GM21786 (cell line): ENCODE data around the gene DRGX.

Experiments used
- ATAC-seq: cut with Tn5 transposase; IDR thresholded peaks from one replicate; pipeline ENCODE4 v1.9.1; 2021; ENCODE audit not compliant: unreplicated experiment

Gene DRGX

DNA sequence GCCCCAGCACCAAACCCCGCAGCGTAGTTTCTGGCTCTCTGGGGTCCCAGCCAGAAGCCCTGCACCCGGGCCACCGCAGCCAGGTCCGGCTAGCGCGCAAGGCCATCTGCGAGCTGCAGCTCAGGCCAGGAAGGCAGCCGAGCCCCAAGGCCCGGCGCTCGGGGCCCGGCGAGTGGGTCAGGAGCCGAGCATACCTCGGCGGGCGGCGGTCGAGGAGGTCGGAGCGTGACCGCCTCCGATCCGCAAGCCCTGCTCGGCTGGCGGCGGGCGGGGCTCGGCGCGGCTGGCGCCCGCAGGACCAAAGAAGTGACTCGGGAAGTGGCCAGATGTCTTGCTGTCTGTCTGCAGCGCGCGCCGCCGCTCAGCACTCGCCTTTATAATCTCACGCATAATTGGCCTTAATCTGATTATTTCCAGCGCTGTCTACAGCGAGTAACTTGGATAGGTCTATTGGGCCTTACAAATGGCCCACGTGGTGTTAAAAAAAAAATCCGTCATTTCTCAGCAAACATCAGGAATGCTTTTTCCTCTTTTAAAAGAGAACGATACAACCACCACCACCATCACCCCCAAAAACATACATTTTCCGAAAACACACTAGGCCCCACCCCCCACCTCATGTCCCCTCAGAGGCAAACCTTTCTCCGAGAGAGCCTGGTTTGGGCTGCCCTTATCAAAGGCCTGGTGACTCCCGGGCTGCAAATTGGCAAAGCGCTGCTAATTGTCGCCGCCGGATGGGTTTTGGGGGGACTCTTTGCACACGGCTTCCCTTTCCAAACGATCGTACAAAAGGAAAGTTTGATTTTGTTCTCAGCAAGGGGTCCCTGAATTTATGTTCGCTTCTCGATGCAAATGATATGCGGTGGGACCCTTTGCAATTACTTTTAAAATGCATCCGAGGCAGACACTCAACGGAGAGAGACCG lies at the start of gene DRGX:
DRGX (minus strand) TSS at position 349 of the 925 bp plus-strand sequence. CDS start 649 bp downstream, outside the sequence.
- ATAC-seq: no peak

DNA sequence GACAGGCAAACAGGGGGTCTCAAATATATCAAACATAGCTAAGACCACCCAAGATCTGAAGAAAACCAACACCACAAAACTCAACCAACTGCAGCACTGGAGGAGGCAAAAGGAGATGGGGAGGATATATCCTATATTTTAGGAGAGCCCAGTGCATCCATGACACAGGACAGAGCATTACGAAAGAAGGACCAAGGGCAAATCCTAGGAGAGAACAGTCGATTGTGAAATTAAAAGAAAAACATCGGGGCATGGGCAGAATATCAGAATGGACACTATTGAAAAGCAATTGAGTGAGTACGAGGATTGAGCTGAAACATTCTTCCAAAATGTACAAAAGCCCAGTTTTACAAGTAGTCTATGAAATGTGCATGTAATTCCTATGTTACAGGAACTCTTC lies 48.5 kb upstream of the DRGX start:
- no peak for ATAC-seq

DNA sequence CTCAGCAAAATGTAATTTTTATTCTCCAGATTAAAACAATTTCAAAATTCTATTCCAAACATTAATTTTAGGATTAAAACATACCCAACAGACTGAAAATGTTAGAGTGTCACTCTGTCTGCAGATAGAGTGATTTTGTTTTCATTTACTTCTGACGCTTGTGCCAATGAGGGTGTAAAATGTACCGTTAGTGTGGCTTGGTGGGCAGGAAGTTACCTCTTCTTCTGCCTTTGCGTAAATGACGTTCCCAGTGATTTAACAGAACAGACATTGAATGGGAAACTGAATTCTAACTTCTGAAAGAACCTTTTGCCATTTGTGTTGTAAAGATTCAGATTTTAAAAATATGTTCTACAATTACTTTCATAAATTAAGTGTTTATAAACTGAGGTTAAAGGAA lies 47.0 kb upstream of the DRGX start:
- no peak for ATAC-seq

DNA sequence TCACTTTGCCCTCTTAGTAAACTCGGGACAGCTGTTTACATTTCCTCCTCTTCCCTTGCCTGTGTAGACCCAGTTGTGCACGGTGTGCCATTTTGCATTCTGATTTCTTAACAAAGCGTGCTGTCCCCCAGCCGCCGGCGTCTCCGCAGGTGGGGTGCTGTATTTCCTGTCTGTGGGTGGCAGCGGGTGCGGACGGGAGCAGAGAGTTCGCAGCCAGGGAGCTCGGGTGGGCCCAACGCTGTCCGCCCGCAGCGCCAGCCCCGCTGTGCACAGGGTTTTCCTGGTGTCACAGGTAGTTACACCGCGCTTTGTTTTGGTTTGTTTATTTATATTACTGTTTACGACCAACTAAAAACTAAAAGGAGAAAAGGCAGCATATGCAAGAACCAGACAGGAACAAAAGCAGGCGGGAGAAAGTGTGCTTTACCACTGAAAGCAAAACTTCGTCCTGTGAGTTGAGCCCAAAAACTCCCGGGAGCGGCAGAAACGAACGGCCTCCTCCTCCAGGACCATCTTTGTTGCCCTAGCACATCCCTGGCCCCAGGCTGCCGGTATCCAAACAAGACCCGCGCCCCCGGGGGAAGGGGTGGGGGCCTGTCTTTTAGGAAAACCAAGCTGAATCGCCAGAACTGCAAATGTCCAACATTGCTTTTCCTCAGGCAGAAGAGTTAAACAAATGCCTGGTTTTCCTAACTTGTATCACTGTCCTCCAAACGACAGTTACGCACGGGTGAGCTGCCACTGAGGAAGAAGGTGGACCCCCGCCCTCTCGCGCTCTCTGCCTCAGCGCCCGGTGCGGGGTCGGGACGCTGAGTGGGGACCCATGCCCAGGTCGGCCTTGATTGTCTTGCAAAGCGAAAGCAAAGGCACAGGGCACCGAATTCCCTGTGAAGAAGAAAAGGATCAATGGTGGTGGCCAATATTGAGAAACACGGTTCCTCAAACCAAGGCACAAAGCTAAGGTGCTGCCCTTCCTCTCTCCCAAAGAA lies 45.9 kb upstream of the DRGX start:
- ATAC-seq: no peak

DNA sequence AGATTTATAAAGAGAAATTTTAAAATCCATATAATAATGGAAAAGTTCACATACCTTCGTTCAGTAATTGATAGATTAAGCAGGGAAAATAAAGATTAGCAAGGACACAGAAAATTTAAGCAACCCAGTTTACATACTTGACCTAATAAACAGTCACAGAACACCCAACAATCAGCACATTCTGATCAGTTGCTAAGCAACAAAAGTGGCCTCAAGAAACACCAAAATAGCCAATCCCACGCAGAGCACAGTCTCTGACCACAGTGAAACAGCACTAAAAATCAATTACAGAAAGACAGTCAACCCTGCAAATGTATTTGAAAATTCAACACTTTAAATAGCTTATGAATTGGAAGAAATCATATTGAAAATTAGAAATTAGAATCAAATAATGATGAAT lies 39.3 kb upstream of the DRGX start:
- ATAC-seq: no peak

DNA sequence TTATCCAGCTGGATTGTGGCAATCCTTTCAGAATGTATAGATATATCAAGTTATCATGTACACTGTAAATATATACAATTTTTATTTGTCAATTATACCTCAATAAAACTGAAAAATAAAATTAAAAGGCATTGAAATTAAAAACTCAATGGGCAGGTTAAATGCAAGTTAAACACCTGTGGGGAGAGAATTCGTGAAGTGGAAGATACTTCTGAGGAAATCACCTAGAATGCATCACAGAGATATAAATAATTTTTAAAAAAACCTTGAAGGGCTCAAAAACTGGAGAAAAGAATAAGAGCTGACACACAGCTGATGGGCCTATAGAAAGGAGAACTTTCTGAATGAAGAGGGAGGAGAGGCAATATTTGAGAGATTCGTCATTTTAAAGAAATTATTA lies 37.2 kb upstream of the DRGX start:
- ATAC-seq: no peak

DNA sequence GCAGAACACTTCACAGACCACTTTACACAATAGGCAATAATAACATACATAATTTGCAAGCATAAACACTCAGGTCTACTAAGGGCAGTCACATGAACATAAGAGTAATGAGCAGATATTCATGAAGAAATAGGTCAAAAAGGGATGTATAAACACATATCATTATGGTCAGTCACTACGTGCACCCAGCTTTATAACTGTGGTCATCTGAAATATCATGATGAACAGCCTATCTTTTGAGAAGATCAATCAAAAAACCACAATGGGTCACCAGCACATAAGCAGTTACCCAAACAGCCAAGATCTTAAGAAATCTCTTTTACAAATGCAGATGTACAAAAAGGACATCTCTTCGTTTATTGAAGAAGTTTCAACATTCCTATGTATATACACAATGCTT lies 35.5 kb upstream of the DRGX start:
- ATAC-seq: no peak

DNA sequence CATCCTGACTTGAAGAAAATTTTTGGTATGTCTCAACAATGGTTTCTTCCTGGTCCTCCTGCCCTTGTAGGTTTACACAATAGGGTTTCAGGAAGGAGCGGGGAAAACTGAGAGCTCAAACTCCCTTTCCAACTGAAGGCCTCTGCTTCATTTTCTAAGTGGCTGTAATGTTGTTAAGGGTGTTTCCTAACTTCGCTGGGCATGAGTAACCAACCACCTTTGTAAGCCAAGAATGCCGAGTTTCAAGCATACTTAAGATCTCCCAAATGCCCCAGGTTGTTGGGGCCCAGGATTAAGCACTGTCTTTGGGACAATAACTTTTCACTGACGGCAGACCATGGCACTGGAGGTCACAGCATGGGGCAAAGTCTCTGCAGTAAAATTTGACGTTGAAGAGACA lies 33.6 kb upstream of the DRGX start:
- ATAC-seq: no peak

DNA sequence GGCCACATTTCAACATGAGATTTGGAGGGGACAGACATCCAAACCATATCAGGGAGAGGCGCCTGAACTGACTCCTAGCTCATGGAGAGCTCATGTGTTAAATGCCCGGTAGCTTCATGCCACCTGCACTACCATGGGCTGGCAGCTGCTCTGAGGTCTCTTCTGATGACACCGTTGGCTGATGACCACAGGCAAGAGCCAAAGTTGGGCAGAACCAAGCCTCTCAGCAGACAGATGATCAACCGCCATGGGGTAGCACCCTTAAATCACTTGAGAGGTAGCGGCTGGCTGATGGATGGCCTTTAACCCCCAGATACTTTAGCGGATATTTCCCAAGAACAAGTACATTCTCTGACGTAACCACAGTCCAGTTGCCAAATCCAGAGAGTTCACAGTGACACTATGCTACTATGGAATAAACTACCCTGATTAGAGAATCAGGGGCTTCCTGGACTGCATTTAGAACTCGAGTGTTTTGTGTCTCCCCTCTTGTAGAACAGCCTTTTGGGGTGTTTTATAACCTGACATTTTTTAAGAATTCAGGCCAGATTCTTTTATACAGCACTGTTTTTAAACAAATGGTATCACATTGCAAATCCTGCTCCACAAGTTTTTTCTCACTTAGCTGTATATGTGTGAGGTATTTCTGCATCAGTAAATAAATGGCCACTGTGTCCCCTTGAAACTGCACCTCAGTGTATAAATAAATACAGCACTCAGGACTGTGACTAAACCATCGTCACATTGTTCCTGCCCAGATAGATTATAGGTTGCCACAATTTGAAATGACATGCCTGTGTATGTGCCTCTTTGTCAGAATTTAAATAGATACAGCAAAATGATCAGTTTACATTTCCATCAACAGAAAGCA lies 30.8 kb upstream of the DRGX start:
- no peak for ATAC-seq

DNA sequence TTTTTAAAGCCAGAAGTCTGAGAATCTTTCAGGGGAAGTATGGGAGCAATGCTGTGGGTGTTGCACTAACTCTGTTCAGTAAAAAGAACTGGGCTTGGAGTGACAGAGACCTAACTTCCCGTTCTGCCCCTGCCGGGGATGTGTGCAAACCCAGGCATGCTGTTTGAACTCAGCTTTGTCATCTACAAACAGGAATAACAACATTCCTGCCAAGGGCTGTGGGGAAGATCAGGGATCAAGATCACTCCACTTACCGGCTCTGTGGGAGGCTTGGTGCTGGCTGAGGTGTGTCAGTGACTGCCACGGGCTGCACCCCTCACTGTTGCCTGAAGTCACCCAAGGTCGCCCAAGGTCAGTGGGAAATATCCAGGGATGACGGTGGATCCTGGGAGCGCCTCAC lies 23.1 kb upstream of the DRGX start:
- no peak for ATAC-seq

DNA sequence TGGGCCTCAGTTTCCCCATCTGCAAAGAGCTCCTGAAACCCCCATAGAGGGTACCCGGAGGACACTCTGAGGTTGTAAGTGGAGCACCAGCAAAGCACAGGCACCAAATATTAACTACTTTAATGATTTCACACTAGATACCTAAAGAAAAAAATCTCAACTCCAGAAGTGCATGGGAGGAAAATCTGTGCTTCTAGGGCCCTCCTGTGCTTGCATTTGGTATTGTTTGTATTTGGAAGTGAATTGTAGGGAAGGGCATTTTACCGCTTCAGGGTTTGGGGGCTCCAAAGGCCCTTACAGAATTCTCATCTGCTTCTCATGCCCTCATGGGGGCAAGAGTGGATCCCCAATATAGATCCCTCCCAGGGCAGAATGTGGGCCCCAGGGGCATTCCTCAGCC lies 22.4 kb upstream of the DRGX start:
- ATAC-seq: no peak

DNA sequence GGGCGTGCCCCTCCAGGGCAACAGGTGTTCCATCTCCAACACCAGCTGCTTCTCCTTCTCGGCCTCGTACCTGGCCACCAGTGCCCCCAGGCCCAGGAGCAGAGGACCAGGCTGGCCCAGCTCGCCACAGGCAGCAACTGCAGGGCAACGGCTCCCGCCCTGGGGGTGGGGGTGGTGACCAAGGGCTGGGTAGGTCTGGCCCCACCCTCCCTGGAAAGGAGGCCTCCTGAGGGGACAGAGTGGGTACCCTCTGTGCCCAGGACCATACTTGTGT lies 22.1 kb upstream of the DRGX start:
- no peak for ATAC-seq

DNA sequence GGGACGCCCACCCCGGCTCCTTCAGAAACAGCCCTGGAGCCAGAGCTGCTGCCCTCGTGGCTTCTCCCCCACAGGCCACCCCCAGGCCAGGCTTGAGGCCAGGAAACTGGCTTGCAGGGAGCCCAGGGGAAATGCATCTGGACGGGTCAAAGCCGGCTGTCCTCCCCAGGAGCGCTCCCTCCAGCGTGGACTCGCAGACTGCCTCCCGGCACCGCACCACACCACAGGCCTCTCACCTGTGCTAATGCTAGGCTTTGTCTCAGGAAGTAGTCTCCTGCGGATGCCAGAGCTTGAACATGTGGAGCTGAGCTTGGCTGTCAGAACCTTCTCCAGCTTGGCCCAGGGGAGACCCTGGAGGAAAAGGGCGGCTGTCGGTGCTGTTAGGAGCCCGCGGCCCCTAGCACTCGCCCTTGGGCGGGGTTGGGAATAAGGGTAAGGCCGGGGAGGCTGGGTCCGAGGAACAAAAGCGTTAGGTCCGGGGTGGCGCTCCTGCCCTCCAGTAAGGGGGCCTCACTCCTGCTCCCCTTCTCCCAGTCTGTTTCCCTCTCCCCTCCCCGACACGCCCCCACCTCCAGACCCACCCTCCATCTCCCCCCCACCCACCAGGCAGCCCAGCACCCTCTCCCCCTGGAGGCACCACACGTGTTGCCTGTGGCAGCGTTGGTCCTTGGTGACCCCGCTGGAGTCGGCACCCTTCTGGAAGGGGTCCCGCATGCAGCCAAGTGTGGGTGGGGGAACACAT lies 21.6 kb upstream of the DRGX start:
- ATAC-seq: no peak

DNA sequence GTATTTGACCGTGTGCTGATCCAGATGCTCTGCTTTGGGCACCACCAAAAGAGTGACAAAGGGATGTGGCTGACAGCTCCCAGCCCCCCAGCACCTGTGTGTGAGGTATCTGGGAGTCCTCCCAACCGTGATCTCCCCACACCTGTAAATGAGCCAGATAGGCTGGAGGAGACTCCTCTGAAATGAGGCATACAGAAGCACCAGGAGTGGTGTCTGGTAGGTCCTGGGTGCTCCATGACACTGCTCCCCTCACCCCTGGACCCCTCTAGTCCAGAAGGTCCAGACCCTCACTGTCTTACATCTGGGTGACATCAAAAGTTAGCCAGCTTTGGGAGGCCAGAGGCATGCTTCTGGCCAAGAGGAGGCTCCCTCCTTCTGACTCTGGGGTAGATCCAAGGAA lies 20.0 kb upstream of the DRGX start:
- no peak for ATAC-seq

DNA sequence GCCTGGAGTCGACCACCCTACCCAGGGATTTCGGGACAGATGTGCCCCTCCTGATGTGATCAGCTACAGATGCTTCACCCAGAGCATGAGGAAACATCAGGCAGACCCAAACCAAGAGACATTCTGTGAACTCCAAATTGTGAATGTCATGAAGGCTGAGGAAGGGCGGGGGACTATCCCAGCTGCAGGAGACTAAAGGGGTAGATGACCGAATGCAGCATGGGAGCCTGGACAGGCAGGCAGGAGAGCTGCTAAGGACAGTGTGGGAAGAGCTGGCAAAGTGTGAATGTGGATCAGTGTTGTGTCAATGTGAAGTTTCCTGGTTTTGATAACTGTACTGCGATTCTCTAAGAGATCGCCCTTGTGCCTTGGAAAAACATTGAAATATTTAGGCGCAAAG lies 19.2 kb upstream of the DRGX start:
- ATAC-seq: no peak

DNA sequence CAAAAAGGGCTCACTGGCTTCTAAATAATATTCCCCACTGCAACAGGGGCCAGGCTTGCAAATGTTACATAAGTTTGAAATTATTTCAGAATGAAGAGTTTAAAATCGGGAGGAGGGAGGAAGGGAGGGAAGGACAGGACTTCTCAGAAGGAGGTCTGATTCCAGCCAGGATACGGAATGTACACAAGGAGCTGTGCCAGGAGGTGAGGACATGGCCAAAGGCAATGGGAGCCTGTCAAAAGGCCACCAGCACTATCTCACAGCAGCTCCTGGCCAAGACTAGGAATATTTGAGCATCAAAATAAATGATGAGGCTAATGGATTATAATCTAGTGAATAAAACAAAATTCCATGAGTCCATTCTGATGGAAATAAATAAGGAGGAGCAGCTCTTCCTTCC lies 18.6 kb upstream of the DRGX start:
- no peak for ATAC-seq

DNA sequence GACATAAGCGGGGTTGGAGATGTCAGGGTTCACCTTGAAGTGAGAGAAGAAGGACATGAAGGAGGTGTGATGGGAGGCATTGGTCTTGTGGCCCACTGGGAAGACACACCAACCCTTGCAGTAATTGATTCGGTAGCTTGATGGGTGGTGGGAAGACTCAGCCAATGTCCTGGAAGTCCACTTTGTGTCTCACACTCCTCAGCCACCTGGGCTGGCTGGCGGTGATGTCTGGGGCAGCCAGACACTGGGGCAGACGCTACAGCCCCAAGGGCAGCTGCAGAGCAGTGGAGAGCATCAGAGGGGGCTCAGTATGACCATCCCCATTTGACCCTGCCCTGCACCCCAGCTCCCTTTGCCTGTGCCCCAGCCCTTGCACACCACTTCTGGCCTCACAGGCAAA lies 16.7 kb upstream of the DRGX start:
- no peak for ATAC-seq

DNA sequence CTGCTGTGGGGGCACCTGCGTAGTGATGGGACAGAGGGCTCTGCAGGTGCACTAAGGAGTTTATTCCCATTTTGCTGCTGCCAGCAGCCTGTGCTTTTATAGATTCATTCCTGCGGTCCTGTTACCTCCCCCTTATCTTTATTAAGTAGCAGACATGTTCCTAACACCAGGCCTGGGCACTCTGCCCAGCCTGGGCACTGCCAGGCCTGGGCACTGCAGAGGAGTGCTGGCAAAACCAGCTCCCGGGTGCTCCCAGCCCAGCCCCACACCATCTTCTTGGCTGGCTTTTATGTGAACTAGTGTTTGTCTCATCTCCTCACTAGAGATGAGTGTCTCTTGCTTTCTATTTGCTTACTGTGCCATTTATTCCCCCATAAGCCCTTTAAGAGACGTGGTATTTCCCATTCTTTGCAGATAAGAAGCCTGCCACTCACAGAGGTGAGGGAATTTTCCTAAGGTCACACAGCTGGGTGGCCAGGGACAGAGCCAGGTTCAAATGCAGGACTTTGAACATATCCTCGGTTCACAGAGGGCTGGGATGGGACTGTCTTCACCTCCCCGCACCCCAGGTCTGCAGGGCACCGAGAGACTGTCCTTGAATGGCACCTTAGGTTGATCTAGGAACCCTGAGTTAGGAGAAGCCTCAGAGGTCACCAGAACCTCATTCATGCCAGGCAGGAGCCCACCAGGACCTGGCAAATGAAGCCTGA lies 14.6 kb upstream of the DRGX start:
- no peak for ATAC-seq

DNA sequence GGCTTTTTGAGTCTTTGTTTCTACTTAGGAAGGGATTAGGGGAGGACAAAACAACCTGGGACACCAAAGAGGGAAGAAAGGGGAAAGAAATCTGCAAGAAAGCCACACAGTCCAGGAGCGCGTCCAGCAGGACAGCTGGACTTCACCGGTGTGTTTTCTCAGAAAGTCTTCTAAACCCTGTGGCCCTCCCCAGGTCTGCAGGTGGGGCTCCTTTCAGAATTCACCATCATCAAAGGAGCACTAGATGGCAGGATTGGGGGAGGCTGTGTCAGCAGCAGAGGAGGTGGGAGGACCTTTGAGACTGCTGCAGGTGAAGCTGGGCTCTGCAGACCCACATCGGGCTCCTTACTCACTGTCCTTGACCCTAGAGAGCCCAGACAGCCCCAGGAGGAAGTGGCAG lies 13.9 kb upstream of the DRGX start:
- ATAC-seq: no peak
